ENCODE results near the gene TFIP11.

GRCh38 chr22:26541167-26541819 lies 29.0 kb upstream of the TFIP11 start:
- TF ChIP-seq, protein P1, sequence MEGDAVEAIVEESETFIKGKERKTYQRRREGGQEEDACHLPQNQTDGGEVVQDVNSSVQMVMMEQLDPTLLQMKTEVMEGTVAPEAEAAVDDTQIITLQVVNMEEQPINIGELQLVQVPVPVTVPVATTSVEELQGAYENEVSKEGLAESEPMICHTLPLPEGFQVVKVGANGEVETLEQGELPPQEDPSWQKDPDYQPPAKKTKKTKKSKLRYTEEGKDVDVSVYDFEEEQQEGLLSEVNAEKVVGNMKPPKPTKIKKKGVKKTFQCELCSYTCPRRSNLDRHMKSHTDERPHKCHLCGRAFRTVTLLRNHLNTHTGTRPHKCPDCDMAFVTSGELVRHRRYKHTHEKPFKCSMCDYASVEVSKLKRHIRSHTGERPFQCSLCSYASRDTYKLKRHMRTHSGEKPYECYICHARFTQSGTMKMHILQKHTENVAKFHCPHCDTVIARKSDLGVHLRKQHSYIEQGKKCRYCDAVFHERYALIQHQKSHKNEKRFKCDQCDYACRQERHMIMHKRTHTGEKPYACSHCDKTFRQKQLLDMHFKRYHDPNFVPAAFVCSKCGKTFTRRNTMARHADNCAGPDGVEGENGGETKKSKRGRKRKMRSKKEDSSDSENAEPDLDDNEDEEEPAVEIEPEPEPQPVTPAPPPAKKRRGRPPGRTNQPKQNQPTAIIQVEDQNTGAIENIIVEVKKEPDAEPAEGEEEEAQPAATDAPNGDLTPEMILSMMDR (IDR thresholded peaks at IDR 0.05) = no peak
- TF ChIP-seq POLR2A (IDR thresholded peaks at IDR 0.05) = no peak
